ENCODE data around the gene COQ9.
"Not testable (repeated sequence)": the region's sequence is repeated elsewhere in the genome, so short reads cannot be mapped to it uniquely, and the experiment has no call there.

Gene COQ9

GRCh38 chr16:57486858-57487834 lies 39.9 kb downstream of the COQ9 start:
- DNase-seq = no peak

- no peak for DNase-seq
Observed at GRCh38 chr16:57489229-57489628, 42.0 kb downstream of the COQ9 start.

GRCh38 chr16:57493767-57494166 lies 46.5 kb downstream of the COQ9 start:
- no peak for DNase-seq

GRCh38 chr16:57497121-57497520 lies 49.8 kb downstream of the COQ9 start:
- no peak for DNase-seq

GRCh38 chr16:57498031-57498430 lies 50.8 kb downstream of the COQ9 start:
- DNase-seq = no peak

- not testable (repeated sequence) for DNase-seq
Observed at GRCh38 chr16:57499941-57500340, 52.7 kb downstream of the COQ9 start.

GRCh38 chr16:57500578-57501111 lies 53.4 kb downstream of the COQ9 start:
- no peak for DNase-seq

- no peak for DNase-seq
Observed at GRCh38 chr16:57501492-57501891, 54.2 kb downstream of the COQ9 start.

GRCh38 chr16:57502048-57502775 lies 54.9 kb downstream of the COQ9 start:
- no peak for DNase-seq

- DNase-seq = no peak
Observed at GRCh38 chr16:57503366-57503765, 56.1 kb downstream of the COQ9 start.

GRCh38 chr16:57504001-57504400 lies 56.7 kb downstream of the COQ9 start:
- DNase-seq = no peak

GRCh38 chr16:57504491-57504890 lies 57.2 kb downstream of the COQ9 start:
- no peak for DNase-seq

- no peak for DNase-seq
Observed at GRCh38 chr16:57505169-57505568, 57.9 kb downstream of the COQ9 start.

GRCh38 chr16:57507136-57508034 lies 60.1 kb downstream of the COQ9 start:
- no peak for DNase-seq

- DNase-seq = no peak
Observed at GRCh38 chr16:57508035-57508425, 60.8 kb downstream of the COQ9 start.

- no peak for DNase-seq
Observed at GRCh38 chr16:57509231-57509923, 62.1 kb downstream of the COQ9 start.

- DNase-seq = no peak
Observed at GRCh38 chr16:57510016-57510871, 63.0 kb downstream of the COQ9 start.

Measured in activated gamma-delta T cell (primary cell).